CD4-positive, alpha-beta T cell treated with Interferon alpha-2 for 1 hour (primary cell): ENCODE measurements around the gene NLGN4Y.
"Not testable (repeated sequence)": the region's sequence is repeated elsewhere in the genome, so short reads cannot be mapped to it uniquely, and the experiment has no call there.

Source experiments
- DNase-seq, 2 donors: peaks; one replicate each; pipeline ENCODE4 v3.0.0-alpha.2; 2020 to 2022

The NLGN4Y gene

GRCh38 chrY:14860448-14860847, 336.1 kb downstream of the NLGN4Y start:
- no peak for DNase-seq

- not testable (repeated sequence) for DNase-seq
Measured at GRCh38 chrY:14861033-14861432, 336.7 kb downstream of the NLGN4Y start.

GRCh38 chrY:14871971-14872370, 347.6 kb downstream of the NLGN4Y start:
- DNase-seq, result no peak
